GOT3 (cell line): ENCODE measurements around the gene B9D2.
A peak's percentile ranks its signal among the peaks of the same experiment; 100 is the strongest.
"Not testable (repeated sequence)": the region's sequence is repeated elsewhere in the genome, so short reads cannot be mapped to it uniquely, and the experiment has no call there.

Experiments
- DNase-seq: peaks from one replicate; lab custom pipeline; 2025; ENCODE audit warnings: mixed read lengths; lab: John Stamatoyannopoulos, UW

The B9D2 gene, protein sequence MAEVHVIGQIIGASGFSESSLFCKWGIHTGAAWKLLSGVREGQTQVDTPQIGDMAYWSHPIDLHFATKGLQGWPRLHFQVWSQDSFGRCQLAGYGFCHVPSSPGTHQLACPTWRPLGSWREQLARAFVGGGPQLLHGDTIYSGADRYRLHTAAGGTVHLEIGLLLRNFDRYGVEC

DNA sequence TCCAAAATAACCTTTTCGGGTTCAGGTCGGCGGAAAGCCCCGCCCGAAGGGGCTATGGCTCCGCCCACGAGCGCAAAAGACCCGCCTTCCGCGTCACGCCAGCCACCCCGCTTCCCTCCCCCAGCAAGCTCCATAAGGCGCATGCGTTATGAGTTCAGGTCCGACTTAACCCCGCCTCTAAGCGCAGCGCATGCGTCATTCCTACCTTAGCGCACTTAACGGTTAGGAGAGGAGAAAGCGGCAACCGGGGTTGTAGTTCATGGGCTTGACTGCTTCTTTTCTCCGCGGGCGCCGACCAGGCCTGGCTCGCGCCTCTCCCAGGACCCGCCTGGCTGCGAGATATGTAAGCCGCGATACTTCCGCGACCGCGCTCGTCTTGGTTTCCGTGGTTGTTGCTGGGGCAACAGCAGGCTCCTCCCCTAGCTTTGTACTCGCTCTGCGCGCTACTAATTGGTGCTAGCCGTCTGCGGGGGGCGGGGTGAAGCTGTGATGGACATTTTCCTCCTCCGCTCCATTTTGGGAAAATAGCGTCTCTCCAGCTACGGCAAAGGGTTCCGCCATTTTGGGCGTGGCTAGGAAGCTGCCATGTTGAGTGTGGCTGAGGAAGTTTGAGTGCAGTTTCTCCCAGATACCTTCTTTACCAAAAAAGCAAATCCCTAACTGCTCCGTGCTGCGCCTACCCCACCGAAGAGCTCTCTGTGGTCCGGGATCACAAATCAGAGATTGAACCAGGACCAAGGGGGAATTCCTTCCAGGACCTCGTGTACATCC is at the start of gene B9D2:
TSS of gene B9D2 (minus strand) at position 397 of the 771 bp plus-strand sequence. CDS start 630 bp downstream, outside the sequence.
- peak; percentile 95 for DNase-seq

DNA sequence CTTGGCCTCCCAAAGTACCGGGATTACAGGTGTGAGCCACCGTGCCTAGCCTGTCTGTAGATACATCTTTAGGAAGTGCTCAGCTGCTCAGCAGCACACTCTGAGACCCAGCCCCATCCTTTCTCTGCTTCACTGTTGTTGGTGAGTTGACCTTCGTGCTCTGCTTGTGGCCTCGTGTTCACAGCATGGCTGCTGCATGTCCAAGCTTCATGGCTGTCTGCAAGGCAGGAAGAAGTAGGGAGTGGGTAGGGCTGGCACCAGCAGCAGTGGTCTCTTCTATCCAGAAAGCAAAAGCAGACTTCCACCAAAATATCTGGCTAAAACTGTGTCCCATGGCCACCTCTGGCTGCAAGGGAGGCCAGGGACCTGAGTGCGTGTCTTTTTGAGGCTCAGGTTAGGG is 49.0 kb upstream of the B9D2 start:
- DNase-seq = no peak

DNA sequence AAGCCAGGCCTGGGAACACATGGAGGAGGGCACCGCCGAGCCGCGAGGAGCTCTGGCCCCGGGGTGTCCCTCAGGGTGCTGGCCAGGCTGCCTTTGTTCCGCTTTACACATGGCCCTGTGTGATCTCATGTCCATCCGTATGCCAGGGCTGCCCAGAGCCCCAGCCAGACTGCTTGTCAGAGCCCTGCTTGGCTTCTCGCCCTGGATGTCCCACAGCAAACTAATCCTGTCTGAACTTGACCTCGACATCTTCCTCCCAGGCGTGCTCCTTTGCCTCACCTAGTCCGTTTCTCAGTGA is 48.0 kb upstream of the B9D2 start:
- DNase-seq = no peak

DNA sequence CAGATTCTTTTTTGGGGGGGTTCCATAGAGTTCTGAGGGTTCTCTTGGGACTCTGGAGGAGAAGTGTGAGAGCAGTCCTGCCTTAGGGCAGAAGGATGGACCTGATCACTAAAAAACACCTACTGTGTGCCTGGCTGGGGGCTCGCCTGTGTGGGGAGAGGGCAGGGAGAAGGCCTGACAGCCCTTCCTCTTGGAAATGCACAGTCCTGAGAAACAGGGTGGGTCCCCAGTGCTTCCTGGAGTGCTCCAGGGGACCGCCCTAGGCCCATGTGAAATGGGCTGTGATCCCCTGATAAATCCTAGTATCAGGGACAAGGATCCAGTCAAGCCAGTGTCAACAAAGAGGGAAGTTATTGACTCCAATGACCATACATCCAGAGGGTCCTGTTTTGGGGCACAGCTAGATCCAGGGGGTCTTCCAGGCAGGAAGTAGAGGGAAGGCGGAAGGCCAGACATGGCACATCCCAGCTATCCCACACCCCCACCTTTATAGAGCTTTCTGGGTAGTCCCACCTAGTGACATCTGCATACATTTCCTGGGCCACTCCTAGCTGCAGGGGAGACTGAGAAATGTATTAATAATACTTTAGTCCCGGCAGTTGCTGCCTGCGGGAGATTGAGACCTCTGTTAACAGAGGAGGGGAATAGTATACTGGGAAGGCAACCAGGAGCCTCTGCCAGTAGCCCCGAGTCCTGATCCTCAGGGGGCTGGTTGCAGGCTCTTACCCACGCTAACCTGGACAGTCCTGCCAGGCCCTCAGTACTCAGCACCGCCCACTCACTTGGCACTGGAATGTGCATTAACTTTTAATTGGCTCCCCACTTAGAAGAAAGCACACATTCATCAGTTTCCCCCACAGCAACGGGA is 47.4 kb upstream of the B9D2 start:
- DNase-seq = no peak

DNA sequence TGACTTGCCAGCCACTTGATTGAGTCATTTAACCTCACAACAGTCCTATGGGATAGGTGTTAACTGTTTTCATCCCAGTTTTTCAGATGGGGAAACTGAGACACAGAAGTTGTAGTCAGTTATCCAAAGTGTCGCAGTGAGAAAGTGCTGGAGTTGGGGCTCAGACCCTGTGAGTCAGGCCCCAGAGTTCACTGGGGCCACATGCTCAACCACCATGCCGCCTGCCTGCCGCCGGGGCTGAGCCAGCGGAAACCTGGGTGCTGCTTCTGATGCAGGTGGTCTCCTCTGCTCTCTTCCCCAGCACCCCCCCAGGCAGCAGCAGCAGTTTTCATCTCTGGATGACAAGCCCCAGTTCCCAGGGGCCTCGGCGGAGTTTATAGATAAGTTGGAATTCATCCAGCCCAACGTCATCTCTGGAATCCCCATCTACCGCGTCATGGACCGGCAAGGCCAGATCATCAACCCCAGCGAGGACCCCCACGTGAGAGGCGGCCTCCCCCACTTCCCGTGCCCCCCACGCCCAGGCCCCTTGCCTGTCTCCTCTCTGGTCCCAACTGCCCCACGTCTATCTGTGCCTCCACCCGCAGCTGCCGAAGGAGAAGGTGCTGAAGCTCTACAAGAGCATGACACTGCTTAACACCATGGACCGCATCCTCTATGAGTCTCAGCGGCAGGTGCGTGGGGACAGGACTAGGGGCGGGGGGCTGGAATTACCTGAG is 46.5 kb upstream of the B9D2 start:
- no peak for DNase-seq

DNA sequence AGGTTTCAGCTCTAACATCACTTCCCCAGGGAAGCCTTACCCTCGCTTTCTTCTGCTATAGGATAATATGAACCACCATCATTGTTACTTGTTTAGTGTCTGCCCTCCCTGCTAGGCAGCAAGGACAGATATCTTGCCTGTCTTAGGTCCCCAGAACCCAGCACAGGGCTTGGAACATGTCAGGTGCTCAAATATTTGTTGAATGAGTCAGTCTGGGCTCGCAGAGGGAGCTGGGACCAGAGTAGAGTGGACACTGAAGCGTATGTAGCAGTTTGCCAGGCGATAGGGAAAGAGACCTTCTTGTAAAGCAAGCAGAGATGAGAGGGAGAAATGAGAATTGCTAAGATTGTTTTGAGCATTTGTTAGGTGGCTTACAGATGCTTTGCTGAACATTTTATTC is 45.3 kb upstream of the B9D2 start:
- no peak for DNase-seq

DNA sequence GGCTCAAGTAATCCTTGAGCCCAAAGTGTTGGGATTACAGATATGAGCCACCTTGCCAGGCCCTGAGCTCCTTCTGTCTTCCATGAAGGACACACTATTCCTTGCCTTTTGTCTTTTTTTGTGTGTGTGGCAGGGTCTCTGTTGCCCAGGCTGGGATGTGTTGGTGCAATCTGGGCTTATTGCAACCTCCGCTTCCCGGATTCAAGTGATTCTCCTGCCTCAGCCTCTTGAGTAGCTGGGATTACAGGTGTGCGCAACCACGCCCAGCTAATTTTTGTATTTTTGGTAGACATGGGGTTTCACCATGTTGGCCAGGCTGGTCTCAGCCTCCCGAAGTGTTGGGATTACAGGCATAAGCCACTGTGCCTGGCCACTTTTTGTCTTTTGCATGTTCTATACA is 44.9 kb upstream of the B9D2 start:
- DNase-seq = not testable (repeated sequence)

DNA sequence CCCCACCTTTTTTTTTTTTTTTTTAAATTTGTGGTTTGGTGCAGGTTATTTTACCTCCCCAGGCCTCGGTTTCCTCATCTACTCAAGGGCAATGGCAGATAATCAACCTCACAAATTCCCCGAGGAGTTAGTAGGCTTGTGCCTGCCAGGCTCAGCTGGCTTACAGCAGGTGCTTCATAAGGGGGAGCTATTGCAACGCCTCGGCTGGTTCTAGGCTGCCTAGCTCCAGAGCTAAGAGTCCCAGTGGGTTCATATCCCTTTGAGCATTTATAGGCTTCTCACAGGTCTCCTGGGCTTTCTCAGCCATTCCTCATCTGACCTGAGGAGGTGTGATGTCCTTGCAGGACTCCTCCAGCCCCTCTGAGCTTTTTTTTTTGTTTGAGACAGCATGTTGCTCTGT is 44.3 kb upstream of the B9D2 start:
- DNase-seq = no peak

DNA sequence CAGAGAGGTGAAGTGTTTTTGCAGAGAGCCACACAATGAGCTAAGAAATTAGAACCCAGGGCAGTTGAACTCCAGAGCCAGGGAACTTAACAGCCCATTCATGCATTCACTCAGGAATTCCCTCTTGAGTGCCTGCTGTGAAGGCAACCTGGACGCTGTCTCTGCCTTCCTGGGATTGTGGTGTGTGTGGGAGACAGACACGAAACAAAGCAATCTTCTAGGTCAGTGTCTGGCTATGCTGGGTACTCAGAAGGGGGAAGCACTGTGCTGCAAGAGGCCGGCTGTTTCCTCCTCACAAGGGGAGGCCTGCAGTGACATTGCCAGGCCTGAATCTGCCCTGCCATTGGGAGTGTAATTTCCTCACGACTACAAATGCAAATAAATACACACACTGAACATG is 43.3 kb upstream of the B9D2 start:
- no peak for DNase-seq

DNA sequence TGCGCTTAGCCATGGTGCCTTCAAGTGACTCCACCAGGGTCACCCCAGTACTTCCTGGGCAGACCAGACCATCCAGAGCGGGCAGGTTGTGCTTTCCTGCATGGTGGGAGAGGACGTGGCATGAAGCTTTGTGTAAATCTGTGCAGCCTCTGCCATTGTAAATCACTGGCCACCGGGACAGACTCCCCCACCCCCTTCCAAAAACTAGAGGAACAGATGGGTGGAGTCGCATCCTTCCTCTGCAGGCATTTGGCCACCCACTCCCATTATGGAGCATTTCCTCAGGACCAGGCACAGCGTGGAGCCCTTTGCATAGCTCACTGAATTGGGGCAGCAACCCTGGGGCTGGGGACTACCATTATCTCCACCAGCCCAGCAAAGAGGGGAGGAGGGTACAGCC is 41.8 kb upstream of the B9D2 start:
- DNase-seq = no peak

DNA sequence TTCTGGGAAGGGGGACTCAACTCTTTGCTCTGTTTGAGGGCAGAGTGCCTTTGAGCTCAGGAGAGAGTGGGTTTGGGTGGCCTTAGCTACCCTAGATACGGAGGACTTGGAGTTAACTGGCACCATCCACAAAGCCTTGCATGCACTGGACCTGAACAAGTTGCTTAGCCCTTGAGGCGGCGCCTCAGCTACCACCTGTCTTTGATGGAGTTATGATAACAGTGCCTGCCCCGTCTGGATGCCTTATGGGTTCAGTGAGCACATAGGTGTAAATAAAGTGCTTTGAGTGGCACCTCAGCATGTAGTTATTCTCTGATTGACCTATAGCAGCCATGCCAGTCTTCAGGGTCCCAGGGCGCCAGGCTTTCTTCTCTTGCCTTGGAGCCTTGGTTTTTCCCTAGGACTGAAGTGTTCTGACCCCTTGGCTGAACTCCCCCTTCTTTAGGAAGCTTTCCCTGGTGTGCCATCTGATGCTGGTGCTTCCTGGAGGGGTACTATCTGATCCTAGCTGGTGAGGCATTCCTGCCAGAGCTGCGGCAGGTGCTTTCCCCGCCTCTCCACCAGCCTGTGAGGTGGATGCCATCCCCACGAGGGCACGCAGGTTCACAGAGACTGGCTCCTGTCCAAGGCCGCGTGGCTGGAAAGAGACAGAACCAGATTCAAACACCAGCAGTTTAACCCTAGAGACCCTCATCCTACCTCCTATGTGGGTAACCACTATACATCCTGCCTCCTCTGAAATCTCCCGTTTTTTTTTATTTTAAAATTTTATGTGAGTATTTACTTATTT is 39.4 kb upstream of the B9D2 start:
- no peak for DNase-seq

DNA sequence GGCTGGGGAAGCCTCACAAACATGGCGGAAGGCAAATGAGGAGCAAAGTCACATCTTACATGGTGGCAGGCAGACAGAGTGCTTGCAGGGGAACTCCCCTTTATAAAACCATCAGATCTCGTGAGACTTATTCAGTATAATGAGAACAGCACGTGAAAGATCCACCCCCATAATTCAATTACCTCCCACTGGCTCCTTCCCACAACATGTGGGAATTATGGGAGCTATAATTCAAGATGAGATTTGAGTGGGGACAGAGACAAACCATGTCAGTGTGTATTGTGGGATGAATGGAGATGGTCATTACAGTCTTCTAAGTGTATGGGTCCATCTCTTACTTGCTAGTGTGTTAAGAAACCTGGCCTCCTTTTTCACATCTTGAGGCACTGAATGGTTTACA is 38.1 kb upstream of the B9D2 start:
- no peak for DNase-seq

DNA sequence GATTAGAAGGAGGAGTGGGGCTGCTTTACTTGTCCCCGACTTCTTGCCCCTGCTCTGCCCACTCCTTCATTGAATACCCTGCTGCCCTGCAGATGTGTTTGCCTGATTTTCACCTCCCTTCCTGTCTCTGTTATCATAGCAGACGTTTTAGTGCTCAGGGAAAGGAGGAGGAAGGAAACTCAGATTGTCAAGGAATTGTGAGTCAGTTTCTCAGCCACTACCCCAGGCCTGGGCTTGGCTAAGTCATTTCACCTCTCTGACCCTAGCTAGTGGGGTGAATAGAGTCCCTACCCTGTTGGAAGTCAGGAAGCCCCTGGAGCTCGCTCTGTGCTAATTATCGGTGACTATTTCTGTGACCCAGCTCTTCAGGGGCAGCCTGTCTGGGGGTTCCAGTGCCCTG is 37.5 kb upstream of the B9D2 start:
- no peak for DNase-seq

DNA sequence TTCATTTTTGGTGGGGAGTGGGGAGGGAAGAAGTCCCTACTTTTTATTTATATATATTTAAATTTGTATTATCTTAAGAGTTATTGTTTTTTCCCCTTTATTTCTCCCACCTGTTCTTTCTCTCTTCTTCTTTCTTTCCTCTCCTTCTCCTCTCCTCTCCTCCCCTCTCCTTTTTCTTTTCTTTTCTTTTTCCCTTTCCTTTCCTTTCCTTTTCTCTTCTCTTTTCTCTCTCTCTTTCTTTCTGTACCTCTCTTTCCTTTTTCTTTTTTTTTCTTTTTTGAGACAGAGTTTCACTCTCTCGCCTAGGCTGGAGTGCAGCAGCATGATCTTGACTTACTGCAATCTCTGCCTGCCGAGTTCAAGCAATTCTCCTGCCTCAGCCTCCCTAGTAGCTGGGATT is 35.6 kb upstream of the B9D2 start:
- no peak for DNase-seq

DNA sequence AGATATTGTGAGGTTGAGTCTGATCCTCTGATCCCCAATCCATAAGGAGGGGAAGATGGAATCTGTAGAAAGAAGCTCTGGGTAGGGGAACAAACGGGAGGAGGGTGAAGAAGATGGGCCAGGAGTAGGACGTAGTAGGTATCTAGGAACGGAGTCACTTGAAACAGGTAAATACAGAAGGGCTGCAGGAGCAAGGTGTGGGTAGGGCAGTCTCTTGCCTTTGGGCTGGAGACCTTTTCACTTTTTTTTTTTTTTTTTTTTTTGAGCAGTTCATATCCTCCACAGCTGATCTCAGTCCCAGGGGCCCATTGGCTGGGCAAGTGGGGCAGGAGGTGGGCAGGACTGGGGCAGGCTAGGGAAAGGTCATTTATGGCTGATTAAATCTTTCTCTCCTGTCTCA is 35.1 kb upstream of the B9D2 start:
- no peak for DNase-seq

DNA sequence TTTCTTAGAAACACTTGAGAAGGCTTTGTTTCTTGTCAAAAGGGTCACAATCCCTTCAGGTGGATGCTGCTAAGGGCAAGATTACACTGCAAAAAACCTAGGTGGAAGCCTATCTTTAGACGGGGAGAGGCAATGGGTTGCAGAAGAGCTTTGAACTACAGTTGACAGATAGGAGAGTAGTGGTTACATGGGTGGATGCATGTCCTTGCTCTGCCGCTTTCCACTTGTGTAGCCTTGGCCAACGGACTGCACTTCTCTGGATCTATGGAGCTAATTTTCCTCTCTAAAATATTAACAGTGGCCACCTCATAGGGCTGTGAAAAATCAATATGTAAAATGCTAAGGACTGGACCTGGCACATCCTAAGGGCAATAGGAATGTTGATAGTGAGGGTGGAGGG is 34.6 kb upstream of the B9D2 start:
- DNase-seq = no peak

DNA sequence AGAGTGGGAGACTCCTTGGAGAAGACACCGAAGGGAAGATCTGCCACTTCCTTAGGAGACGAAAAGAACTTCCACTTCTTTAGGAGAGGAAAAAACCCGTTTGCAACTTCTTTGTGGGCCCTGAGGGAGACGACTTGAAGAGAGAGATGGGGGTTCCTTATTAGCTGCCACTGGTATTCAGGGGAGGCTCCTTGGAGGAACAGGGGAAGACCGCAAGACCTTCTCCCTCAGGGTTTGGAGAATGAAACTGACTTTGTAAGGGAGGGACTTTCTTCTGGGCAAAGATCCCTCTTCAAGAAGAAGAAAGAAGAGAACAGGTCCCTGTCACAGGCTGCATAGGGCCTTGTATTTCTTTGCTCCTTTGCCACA is 34.1 kb upstream of the B9D2 start:
- DNase-seq = no peak

DNA sequence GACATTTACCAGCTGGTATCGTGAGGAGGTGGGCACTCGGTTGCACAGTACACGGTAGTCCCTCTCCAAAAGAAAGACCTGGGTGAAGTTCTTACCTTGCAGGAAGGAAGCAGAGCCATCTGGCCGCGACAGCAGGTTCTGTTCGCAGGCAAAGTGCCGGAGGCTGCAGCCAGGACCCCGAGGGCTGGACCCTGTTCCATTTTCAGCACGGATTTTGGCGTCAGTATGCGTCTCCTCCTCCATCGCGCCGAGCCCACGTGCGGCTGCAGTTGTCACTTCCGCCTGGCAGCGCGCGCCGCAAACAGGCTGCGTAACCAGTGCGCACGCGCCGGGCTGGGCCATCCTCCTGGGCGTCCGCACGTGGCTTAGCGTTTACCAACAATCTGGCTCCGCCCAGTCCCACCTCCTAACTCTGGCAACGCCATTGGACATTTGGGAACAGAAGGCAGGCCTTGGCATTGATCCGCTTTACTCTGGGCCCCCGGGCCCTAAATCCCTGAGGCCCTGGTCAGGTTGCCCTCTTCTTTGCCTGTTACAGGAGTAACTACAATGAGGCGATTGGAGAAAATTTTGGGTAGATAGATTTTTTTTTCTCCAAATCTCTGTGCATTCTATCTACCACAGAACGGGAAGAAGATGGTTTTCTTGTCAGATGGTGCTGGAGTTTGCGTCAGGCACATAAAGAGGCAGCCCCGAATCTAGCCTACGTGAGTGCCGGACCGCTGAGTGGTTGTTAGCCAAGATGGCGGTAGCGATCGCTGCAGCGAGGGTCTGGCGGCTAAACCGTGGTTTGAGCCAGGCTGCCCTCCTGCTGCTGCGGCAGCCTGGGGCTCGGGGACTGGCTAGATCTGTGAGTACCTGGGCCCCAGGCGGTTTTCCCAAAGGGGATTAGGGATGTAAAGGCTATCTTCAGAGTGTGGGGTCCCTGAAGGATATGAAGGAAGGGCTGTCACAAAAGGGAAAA is 33.4 kb upstream of the B9D2 start, which contains the start of the genes BCKDHA and EXOSC5:
TSS of gene BCKDHA (plus strand) at position 733 of the 964 bp plus-strand sequence. CDS start at position 743, 10 bp downstream.
TSS of gene EXOSC5 (minus strand) at position 274 of the 964 bp plus-strand sequence. CDS start at position 243, 31 bp downstream.
- peak; percentile 92 for DNase-seq

DNA sequence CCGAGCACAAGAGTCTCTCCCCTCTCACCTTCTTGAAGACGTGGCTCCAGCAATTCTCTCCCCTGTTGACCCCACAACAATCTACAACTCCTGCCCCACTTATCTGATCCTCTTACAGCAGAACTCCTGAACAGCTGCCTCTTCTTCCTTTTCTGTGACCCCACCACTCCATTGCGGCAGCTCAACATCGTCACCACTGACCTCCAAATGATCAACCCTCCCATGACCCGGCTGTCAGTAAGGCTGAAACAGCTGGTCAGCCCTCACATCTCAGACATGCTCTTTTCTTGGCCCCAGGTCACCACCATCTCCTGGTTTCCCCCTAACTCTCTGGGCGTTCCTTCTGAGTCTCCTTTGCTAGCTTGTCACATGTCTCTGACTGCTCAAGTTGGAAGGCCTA is 31.4 kb upstream of the B9D2 start:
- no peak for DNase-seq

DNA sequence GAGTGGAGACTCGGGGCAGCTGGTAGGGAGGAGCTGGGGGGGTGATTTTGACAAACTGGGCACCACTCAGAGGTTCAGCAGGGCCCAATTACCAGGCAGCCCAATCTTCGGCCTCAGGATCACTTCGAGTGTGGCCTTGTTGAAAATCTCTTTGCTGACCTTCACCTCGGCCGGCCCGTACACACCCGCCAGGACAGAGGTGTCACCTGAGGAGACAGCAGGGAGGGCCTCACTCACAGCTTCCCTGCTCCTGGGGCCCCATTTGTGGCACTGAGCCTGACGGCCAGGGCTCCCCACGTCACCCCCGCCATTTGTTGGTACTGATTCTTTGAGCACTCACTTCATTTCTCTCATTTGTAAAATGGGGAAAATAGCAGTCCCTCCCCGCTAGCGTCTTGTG is 28.8 kb upstream of the B9D2 start:
- DNase-seq = no peak
